ENCODE measurements around the gene KANSL1. TPM values are rescaled to one million over a fixed set of nuclear protein-coding genes. Genes with fewer than 3 reads are reported as not detected.

Gene KANSL1
- total and polyA plus RNA-seq, 2 donors (not counting 1 experiment from before 2014, with no cell fraction given): 8.4 to 78.6 TPM

GRCh38 chr17:46042246-46042645, 151.0 kb downstream of the KANSL1 start:
- H3K36me3 ChIP-seq (ENCODE audit: control insufficient read depth, insufficient read depth, low read length): peaks cover 6% of the 10 kb centered on the region
- no peak overlapping the region for H3K4me3 ChIP-seq (replicated peaks in 1 of 4; ENCODE audit: control extremely low read depth in 1 of 4, insufficient read depth in 1 of 4, low read depth in 3 of 4, low read length in 4 of 4)
- H4K20me1 ChIP-seq (ENCODE audit: control insufficient read depth, extremely low read depth, insufficient read depth, low read length): no peaks in the 10 kb centered on the region
- no peak overlapping the region for H3K9ac ChIP-seq (ENCODE audit: insufficient read depth, low read length)
- no peak overlapping the region for H3K4me2 ChIP-seq (ENCODE audit: extremely low read depth, insufficient read depth, low read length)
- H3K27ac ChIP-seq (ENCODE audit: insufficient read depth, low read length): no peak overlapping the region
- peaks cover 2% of the 10 kb centered on the region for H3K4me1 ChIP-seq (ENCODE audit: control insufficient read depth, extremely low read depth, insufficient read depth, low read length)
- no peaks in the 10 kb centered on the region for H3K79me2 ChIP-seq (ENCODE audit: control insufficient read depth, insufficient read depth, low read length)
- no peaks in the 10 kb centered on the region for H3K27me3 ChIP-seq (ENCODE audit: control insufficient read depth, insufficient read depth, low read length)
- TF ChIP-seq CTCF (conservative IDR thresholded peaks at IDR 0.05 in 1 of 2, IDR thresholded peaks at IDR 0.05 in 1 of 2; ENCODE audit: low read depth in 1 of 2, low read length in 2 of 2) (no peak), EZH2 (IDR thresholded peaks at IDR 0.05; ENCODE audit: low read length, missing control alignments) (no peak)
- DNase-seq (ENCODE audit: low read depth in 2 of 2): no peak
- H3K9me3 ChIP-seq (ENCODE audit: control insufficient read depth, insufficient read depth, low read depth, low read length): no peaks in the 10 kb centered on the region
- H2AFZ ChIP-seq (ENCODE audit: low read length): no peak overlapping the region

- Histone ChIP-seq H3K79me2 (ENCODE audit: control insufficient read depth, insufficient read depth, low read length) (no peaks in the 10 kb centered on the region), H2AFZ (ENCODE audit: low read length) (no peak overlapping the region), H3K27ac (ENCODE audit: insufficient read depth, low read length) (no peak overlapping the region), H3K36me3 (ENCODE audit: control insufficient read depth, insufficient read depth, low read length) (peaks cover 8% of the 10 kb centered on the region), H3K4me1 (ENCODE audit: control insufficient read depth, extremely low read depth, insufficient read depth, low read length) (peaks cover 2% of the 10 kb centered on the region), H3K9me3 (ENCODE audit: control insufficient read depth, insufficient read depth, low read depth, low read length) (no peaks in the 10 kb centered on the region), H3K9ac (ENCODE audit: insufficient read depth, low read length) (no peak overlapping the region), H3K4me2 (ENCODE audit: extremely low read depth, insufficient read depth, low read length) (no peak overlapping the region), H4K20me1 (ENCODE audit: control insufficient read depth, extremely low read depth, insufficient read depth, low read length) (no peaks in the 10 kb centered on the region), H3K27me3 (ENCODE audit: control insufficient read depth, insufficient read depth, low read length) (no peaks in the 10 kb centered on the region), H3K4me3 (replicated peaks in 1 of 4; ENCODE audit: control extremely low read depth in 1 of 4, insufficient read depth in 1 of 4, low read depth in 3 of 4, low read length in 4 of 4) (no peak overlapping the region)
- TF ChIP-seq CTCF (conservative IDR thresholded peaks at IDR 0.05 in 1 of 2, IDR thresholded peaks at IDR 0.05 in 1 of 2; ENCODE audit: low read depth in 1 of 2, low read length in 2 of 2) (no peak), EZH2 (IDR thresholded peaks at IDR 0.05; ENCODE audit: low read length, missing control alignments) (no peak)
- no peak for DNase-seq (ENCODE audit: low read depth in 2 of 2)
Measured at GRCh38 chr17:46039592-46040186, 153.5 kb downstream of the KANSL1 start.

- H3K27ac ChIP-seq (ENCODE audit: insufficient read depth, low read length): no peak overlapping the region
- no peaks in the 10 kb centered on the region for H4K20me1 ChIP-seq (ENCODE audit: control insufficient read depth, extremely low read depth, insufficient read depth, low read length)
- H3K9me3 ChIP-seq (ENCODE audit: control insufficient read depth, insufficient read depth, low read depth, low read length): no peaks in the 10 kb centered on the region
- no peak overlapping the region for H3K4me3 ChIP-seq (replicated peaks in 1 of 4; ENCODE audit: control extremely low read depth in 1 of 4, insufficient read depth in 1 of 4, low read depth in 3 of 4, low read length in 4 of 4)
- H3K27me3 ChIP-seq (ENCODE audit: control insufficient read depth, insufficient read depth, low read length): no peaks in the 10 kb centered on the region
- H2AFZ ChIP-seq (ENCODE audit: low read length): no peak overlapping the region
- H3K4me2 ChIP-seq (ENCODE audit: extremely low read depth, insufficient read depth, low read length): no peak overlapping the region
- no peak for DNase-seq (ENCODE audit: low read depth in 2 of 2)
- no peaks in the 10 kb centered on the region for H3K4me1 ChIP-seq (ENCODE audit: control insufficient read depth, extremely low read depth, insufficient read depth, low read length)
- H3K79me2 ChIP-seq (ENCODE audit: control insufficient read depth, insufficient read depth, low read length): no peaks in the 10 kb centered on the region
- peaks cover 9% of the 10 kb centered on the region for H3K36me3 ChIP-seq (ENCODE audit: control insufficient read depth, insufficient read depth, low read length)
- TF ChIP-seq CTCF (conservative IDR thresholded peaks at IDR 0.05 in 1 of 2, IDR thresholded peaks at IDR 0.05 in 1 of 2; ENCODE audit: low read depth in 1 of 2, low read length in 2 of 2) (no peak), EZH2 (IDR thresholded peaks at IDR 0.05; ENCODE audit: low read length, missing control alignments) (no peak)
- H3K9ac ChIP-seq (ENCODE audit: insufficient read depth, low read length): no peak overlapping the region
Measured at GRCh38 chr17:46038937-46039336, 154.3 kb downstream of the KANSL1 start.

Data from fibroblast of lung (primary cell).